ENCODE data around the gene PAX4. TPM values are rescaled to one million over a fixed set of nuclear protein-coding genes. Genes with fewer than 3 reads are reported as not detected.

PAX4 gene
- total and polyA plus RNA-seq, 9 of the 15 experiments (the other 6 are each of a cell fraction or from before 2014, with no cell fraction given), result not detected

DNA sequence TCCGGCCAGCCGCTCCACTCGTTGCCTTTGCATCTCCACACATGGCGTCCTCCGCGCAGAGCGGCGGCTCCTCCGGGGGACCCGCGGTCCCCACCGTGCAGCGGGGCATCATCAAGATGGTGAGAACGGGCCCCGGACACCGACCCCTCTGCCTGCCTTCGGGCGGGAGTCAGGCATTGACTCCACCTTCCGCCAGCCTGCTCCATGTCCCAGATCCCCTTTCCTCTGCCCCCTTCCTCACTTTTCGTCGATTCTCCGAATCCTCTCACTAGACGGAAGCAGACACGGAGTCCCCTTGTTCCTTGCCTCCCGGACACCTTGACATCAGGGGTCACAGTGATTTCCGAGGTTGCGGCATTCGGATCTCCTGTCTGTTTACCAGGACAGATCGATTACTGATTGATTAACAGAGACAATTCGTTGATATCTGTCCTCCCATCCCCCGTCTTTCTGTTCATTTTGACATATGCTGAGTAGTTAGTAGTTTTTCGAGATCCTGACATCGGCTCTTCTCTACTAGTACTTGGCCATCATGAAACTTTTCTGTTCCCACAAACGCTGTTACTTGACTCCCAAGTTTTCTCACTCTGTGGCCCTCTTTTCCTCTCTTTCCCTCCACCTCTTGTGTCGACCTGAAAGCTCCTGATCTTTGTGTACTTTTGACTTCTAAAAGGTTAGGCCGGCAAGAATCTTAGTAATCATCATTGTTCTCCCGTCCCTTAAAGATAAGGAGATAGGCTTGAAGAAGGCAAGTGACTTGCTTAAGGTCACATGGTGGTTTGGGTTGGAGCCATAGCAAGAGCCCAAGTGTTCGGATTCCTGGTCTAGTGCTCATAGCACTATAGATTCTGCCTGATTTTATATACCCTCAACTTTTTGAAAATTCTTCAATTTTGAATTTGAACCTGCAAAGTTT, 34.6 kb upstream of the PAX4 start (continued):
- peak; percentile 71 for TF ChIP-seq DPF2 (IDR thresholded peaks at IDR 0.05)
- TF ChIP-seq C11orf30 (IDR thresholded peaks at IDR 0.05; ENCODE audit: low read depth), result no peak
- TF ChIP-seq EHMT2 (IDR thresholded peaks at IDR 0.05), result 0 out of 2 replicates have a peak, but pooled peaks have one; percentile 63
- TF ChIP-seq L3MBTL2 (IDR thresholded peaks at IDR 0.05), result no peak; the same call in 1 of the 2 replicates
- TF ChIP-seq, protein P1, sequence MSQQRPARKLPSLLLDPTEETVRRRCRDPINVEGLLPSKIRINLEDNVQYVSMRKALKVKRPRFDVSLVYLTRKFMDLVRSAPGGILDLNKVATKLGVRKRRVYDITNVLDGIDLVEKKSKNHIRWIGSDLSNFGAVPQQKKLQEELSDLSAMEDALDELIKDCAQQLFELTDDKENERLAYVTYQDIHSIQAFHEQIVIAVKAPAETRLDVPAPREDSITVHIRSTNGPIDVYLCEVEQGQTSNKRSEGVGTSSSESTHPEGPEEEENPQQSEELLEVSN (IDR thresholded peaks at IDR 0.05; ENCODE audit: borderline replicate concordance in 1 of 2, extremely low read depth in 1 of 2, insufficient read depth in 1 of 2, insufficient read length in 1 of 2, low read depth in 1 of 2, low read length in 1 of 2, poor library complexity in 1 of 2, severe bottlenecking in 1 of 2), result peak; percentile 4 to 44
- TF ChIP-seq, protein P2, sequence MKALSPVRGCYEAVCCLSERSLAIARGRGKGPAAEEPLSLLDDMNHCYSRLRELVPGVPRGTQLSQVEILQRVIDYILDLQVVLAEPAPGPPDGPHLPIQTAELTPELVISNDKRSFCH (CRISPR knock-in tag; IDR thresholded peaks at IDR 0.05), result no peak
- TF ChIP-seq, protein P2 (tag; IDR thresholded peaks at IDR 0.05), result no peak
- TF ChIP-seq BRD4 (IDR thresholded peaks at IDR 0.05), result 0 out of 2 replicates have a peak, but pooled peaks have one; percentile 10
- TF ChIP-seq, protein P3, sequence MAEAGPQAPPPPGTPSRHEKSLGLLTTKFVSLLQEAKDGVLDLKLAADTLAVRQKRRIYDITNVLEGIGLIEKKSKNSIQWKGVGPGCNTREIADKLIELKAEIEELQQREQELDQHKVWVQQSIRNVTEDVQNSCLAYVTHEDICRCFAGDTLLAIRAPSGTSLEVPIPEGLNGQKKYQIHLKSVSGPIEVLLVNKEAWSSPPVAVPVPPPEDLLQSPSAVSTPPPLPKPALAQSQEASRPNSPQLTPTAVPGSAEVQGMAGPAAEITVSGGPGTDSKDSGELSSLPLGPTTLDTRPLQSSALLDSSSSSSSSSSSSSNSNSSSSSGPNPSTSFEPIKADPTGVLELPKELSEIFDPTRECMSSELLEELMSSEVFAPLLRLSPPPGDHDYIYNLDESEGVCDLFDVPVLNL (CRISPR knock-in tag; IDR thresholded peaks at IDR 0.05; ENCODE audit: low read depth), result no peak
- TF ChIP-seq, protein P4, sequence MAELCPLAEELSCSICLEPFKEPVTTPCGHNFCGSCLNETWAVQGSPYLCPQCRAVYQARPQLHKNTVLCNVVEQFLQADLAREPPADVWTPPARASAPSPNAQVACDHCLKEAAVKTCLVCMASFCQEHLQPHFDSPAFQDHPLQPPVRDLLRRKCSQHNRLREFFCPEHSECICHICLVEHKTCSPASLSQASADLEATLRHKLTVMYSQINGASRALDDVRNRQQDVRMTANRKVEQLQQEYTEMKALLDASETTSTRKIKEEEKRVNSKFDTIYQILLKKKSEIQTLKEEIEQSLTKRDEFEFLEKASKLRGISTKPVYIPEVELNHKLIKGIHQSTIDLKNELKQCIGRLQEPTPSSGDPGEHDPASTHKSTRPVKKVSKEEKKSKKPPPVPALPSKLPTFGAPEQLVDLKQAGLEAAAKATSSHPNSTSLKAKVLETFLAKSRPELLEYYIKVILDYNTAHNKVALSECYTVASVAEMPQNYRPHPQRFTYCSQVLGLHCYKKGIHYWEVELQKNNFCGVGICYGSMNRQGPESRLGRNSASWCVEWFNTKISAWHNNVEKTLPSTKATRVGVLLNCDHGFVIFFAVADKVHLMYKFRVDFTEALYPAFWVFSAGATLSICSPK (IDR thresholded peaks at IDR 0.05; ENCODE audit: borderline replicate concordance), result no peak
- TF ChIP-seq, protein P5, sequence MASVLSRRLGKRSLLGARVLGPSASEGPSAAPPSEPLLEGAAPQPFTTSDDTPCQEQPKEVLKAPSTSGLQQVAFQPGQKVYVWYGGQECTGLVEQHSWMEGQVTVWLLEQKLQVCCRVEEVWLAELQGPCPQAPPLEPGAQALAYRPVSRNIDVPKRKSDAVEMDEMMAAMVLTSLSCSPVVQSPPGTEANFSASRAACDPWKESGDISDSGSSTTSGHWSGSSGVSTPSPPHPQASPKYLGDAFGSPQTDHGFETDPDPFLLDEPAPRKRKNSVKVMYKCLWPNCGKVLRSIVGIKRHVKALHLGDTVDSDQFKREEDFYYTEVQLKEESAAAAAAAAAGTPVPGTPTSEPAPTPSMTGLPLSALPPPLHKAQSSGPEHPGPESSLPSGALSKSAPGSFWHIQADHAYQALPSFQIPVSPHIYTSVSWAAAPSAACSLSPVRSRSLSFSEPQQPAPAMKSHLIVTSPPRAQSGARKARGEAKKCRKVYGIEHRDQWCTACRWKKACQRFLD (CRISPR knock-in tag; IDR thresholded peaks at IDR 0.05), result no peak

All from K562 (cell line).